NCI-H2107 (cell line): ENCODE data around the gene GPC5.

Experiments
- DNase-seq: peaks from one replicate; lab custom pipeline; 2025; lab: John Stamatoyannopoulos, UW

The GPC5 gene

GRCh38 chr13:92553470-92554114, 1155.2 kb downstream of the GPC5 start:
- DNase-seq = no peak

DNA sequence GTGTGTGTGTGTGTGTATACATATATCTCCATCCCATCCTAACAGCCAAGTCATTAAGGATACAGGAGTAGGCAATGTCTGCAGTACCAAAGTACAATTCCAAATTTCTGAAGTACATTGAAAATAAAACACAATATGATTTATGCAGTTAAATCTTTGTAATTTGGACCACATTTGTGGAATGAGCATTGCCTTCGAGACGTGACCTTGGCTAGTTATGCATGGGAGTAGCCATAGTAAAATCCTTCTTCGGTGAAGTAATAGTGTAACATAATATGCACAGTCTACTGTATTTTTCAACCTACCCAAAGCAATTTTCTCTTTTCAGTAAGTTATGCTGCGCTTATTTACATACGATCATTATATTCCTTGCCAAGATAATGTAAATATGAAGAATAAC, 1162.5 kb downstream of the GPC5 start:
- DNase-seq = no peak

DNA sequence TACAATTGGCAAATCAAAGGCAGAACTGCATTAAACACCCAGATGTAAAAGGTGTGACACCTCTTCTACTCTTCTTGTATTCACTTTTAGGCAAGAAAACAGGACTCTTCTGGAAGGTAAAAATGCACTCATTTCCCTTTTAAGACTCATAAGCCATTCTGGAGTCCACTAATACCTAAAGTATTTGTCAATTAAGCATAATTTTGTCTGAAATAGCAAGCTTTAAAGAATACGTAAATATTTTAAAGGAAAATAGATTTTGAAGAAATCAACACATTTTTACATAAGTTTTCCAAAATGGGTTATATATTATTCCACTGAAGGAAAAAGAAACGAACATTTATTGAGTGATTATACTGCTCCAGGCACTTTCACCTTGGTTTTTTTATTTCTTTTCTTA, 1166.5 kb downstream of the GPC5 start:
- no peak for DNase-seq

- no peak for DNase-seq
Observed at GRCh38 chr13:92566767-92567166, 1168.3 kb downstream of the GPC5 start.

DNA sequence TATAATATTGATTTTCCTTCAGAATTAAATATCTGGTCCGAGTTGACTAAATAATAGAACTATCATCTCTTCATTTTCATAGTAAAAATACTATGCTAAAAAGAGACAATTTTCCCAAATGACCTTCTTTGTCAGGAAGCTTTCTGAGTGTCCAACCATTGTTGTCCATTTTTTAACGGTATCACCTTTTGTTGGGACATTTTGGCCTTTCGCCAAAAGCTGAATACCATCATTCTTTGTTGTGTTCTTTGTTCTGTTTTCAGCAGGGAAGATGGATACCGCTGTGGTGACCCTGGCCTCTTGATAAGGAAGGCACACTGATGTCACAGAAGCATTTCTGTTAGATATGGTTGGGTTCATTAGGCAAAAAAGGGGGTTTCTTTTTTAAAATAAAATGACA, 1173.8 kb downstream of the GPC5 start:
- DNase-seq = no peak

DNA sequence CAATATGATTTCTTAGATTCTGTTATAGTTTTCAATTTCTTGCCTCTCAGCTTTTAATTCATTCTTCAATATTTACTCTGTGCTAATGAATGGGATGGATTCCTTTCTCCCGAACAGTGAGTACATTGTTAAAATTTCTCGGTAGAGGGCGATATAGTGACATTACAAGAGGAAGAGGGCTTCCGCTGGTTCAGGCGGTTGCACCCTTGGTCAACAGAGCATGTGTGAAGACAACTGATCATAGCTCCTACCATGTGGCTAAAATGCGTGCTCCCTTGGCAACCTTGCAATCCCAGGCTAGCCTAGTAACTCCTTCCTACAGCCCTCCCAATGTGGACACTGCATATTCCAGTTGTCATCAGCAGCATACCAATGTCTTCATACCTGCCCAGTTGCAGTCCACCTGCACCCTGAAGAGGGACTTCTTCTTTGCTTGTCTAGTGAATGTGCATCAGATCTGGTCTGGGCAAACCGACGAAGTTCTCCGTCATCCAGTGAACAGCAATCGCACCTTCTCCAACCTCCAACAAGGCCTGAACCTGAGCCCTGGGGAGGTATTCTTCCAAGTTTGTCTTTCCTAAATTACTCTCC, 1175.1 kb downstream of the GPC5 start:
- DNase-seq = no peak

- no peak for DNase-seq
Observed at GRCh38 chr13:92574499-92574898, 1176.1 kb downstream of the GPC5 start.

- DNase-seq = no peak
Observed at GRCh38 chr13:92575777-92576176, 1177.4 kb downstream of the GPC5 start.

DNA sequence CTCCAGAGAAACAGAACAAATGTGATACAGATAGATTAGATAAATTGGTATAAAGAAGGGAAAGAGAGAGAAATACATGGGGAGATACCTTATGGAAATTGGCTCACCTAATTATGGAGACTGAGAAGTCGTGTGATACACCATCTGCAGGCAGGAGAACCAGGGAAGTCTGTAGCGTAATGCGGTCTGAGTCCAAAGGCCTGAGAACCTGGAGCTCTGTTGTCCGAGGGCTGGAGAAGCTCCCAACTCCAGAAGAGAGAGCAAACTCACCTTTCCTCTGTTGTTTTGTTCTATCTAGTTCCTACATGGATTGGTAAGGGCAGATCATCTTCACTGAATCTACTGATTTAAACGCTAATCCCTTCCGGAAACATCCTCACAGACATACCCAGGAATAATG, 1179.9 kb downstream of the GPC5 start:
- no peak for DNase-seq

DNA sequence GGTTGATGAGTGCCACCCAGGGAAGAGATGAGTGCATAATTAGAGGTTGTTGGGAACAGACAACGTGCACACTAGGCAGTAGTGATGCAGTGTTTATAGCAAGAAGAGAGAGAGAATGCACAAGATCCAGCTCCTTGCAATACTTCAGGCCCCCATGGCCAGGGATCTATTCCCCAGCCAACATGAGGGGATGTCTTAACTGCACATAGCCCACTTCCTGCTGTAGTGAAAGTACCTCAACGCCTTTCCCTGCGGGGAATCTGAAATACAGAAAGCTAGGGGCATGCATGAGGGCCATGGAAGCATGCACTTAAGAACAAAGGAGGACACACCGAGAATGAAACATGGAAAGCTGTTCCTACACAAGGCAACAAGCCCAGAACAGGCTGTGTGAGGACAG, 1191.5 kb downstream of the GPC5 start:
- DNase-seq = no peak

DNA sequence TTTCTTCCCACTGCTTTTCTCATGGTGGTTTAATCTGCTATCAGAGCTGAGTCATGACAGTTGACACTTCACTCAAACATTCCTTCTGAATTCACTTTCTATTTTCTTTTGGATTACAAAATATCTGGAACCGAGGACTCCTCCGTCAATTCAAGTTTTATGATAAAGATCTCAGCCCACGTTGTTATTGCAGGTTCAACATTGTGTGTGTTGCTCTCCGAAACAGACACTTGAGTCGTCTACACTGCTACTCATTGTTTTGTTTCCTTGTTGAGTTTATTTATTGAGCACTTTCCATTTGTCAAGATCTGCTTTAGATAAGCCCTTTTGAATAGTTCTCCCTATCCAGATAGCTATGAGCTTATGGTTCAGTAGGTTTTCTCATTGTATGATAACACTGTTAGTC, 1192.1 kb downstream of the GPC5 start:
- no peak for DNase-seq

- DNase-seq = no peak
Observed at GRCh38 chr13:92591117-92591516, 1192.7 kb downstream of the GPC5 start.

DNA sequence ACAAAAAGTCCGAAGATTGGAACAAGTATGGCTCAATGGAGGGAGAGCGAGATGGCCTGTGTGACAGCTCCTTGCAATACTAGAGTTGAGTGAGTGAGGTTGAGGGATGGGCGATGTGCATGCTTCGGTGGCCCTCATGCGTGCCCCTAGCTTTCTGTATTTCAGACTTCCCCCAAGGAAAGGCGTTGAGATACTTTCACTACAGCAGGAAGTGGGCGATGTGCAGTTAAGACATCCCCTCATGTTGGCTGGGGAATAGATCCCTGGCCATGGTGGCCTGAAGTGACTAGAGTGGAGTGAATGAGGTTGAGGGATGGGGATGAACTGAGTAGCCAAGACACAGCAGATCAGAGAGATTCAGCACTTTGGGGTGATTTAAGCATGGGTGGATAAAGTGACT, 1194.3 kb downstream of the GPC5 start:
- DNase-seq = no peak

GRCh38 chr13:92602560-92602959, 1204.1 kb downstream of the GPC5 start:
- DNase-seq = no peak

- DNase-seq = no peak
Observed at GRCh38 chr13:92609376-92609775, 1211.0 kb downstream of the GPC5 start.

GRCh38 chr13:92612892-92613291, 1214.5 kb downstream of the GPC5 start:
- DNase-seq = no peak

DNA sequence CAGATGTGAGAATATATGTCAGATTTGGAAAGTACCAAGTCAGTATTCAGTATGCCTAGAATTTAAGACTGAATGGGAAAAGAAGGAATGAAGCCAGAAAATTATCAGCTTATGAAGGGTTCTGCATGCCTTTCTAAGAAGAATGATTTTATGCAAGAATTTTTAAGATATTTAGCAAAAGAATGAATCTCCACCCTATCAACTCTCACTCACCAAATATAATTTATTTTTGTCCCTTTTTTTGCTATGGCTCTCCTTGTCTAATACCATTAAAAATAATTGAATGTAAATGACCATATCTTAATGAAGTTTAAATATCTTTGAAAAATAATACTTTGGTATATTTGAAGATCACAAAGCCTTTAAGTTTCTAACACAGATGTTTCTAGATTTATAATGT, 1215.5 kb downstream of the GPC5 start:
- no peak for DNase-seq

- no peak for DNase-seq
Observed at GRCh38 chr13:92621985-92622384, 1223.6 kb downstream of the GPC5 start.

DNA sequence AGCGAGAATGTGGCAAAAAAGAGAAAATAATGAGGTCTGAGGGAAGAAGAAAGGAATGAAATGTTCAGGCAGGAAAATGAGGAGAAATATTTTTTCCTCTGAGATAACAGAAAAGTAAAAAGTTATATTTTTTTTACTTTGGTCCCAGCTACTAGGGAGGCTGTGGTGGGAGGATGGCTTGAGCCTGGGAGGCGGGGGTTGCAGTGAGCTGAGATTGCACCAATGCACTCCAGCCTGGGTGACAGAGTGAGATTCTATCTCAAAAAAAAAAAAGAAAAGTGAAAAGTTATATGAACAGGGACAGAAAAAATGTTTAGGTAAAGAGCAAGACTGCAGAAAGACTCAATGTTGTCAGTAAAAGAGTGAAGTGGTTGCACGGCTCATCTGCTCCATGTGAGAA, 1224.5 kb downstream of the GPC5 start:
- no peak for DNase-seq

DNA sequence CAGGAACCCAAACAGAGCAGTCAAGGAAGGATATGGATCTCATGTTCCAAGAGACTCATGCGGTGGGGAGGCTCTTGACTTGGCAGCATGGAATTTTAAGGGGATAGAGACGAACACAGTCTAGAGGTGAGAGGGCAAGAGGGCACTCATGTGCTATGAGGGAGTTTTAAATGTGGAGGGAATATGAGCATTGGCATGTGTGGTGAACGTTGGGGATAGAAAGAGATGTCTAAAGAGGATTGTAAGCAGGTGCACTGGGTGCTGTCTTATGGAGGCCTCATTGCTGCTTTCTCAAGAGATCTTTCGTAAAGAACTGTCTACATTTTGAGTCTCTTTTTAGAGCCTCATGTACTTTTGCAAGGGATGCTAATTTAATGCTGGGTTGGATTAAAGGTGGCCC, 1227.9 kb downstream of the GPC5 start:
- DNase-seq = no peak

DNA sequence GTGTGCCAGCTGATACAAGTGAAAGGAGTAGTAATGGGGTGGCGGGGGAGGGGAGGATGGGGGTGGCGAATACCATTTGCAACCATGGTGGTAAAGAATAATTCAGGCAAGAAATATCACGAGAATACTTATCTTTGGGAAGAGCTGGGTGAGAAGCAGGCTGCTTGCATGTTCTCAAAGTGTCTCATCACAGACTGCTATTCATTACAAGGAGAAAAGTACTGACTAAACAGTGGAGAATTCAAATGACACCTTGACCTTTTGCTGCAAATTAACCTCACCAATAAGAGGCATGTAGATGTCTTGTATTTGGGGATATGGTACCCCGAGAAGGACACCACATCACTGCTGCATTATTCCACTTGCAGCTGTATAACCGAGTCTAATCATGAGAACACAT, 1242.5 kb downstream of the GPC5 start:
- DNase-seq = no peak

- no peak for DNase-seq
Observed at GRCh38 chr13:92649140-92649813, 1250.9 kb downstream of the GPC5 start.

DNA sequence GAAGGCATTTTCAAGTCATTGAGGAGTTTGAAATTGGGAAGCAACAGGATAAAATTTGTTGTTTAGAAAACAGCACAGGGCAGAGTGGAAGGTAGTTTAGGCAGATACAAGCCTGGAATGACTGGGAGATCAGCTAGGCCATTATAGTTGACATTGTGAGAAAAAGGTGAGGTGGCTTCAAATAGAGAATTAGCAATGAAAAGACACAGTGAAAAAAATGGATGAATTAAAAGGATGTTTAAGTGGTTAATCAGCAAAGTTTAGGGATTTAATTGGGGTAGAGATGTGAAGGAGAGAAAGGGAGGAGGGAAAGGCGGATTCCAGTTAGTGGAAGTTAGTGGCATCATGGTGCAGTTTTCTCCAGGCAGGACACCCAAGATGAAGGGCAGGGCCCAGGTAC, 1257.7 kb downstream of the GPC5 start:
- DNase-seq = no peak

GRCh38 chr13:92656648-92657047, 1258.2 kb downstream of the GPC5 start:
- no peak for DNase-seq
